Stimulated activated CD8-positive, alpha-beta memory T cell treated with anti-CD3 and anti-CD28 coated beads, Interleukin-7, amount 100 ng/mL, for 24 hours (primary cell): ENCODE results near the gene HLA-G.

Experiments
- DNase-seq: peaks from one replicate; pipeline ENCODE4 v3.0.0-alpha.2; 2020; ENCODE audit warnings: low read depth

The HLA-G gene

GRCh38 chr6:29818892-29819291 is 8.7 kb upstream of the HLA-G start:
- no peak for DNase-seq

GRCh38 chr6:29824144-29824543 is 3.5 kb upstream of the HLA-G start:
- no peak for DNase-seq

GRCh38 chr6:29825848-29826247 is 1.8 kb upstream of the HLA-G start:
- DNase-seq: no peak

GRCh38 chr6:29826271-29826670 is 1.4 kb upstream of the HLA-G start:
- DNase-seq: no peak

- no peak for DNase-seq
These were observed 809 bp downstream of the HLA-G start for GRCh38 chr6:29828471-29828797.

GRCh38 chr6:29829766-29830165 is 2.1 kb downstream of the HLA-G start:
- DNase-seq: no peak

GRCh38 chr6:29830409-29830808 is 2.8 kb downstream of the HLA-G start:
- no peak for DNase-seq

GRCh38 chr6:29831776-29832175 is 4.2 kb downstream of the HLA-G start:
- no peak for DNase-seq

- DNase-seq: peak; percentile 26
These were observed 7.2 kb downstream of the HLA-G start for GRCh38 chr6:29834564-29835436.

- no peak for DNase-seq
These were observed 12.3 kb downstream of the HLA-G start for GRCh38 chr6:29839917-29840316.

GRCh38 chr6:29841030-29841429 is 13.4 kb downstream of the HLA-G start:
- DNase-seq: no peak

- no peak for DNase-seq
These were observed 17.9 kb downstream of the HLA-G start for GRCh38 chr6:29845405-29846006.

- peak; percentile 74 for DNase-seq
These were observed 20.4 kb downstream of the HLA-G start for GRCh38 chr6:29847871-29848630.

- no peak for DNase-seq
These were observed 22.5 kb downstream of the HLA-G start for GRCh38 chr6:29850011-29850553.

- no peak for DNase-seq
These were observed 23.6 kb downstream of the HLA-G start for GRCh38 chr6:29851190-29851589.

- no peak for DNase-seq
These were observed 25.6 kb downstream of the HLA-G start for GRCh38 chr6:29853245-29853644.

- DNase-seq: no peak
These were observed 30.4 kb downstream of the HLA-G start for GRCh38 chr6:29858006-29858405.

GRCh38 chr6:29861521-29862255 is 34.1 kb downstream of the HLA-G start:
- DNase-seq: no peak

- no peak for DNase-seq
These were observed 36.6 kb downstream of the HLA-G start for GRCh38 chr6:29864037-29864810.

GRCh38 chr6:29865631-29866030 is 38.0 kb downstream of the HLA-G start:
- DNase-seq: no peak

GRCh38 chr6:29870104-29870503 is 42.5 kb downstream of the HLA-G start:
- DNase-seq: no peak
